ENCODE results near the gene ROR1.

DNA sequence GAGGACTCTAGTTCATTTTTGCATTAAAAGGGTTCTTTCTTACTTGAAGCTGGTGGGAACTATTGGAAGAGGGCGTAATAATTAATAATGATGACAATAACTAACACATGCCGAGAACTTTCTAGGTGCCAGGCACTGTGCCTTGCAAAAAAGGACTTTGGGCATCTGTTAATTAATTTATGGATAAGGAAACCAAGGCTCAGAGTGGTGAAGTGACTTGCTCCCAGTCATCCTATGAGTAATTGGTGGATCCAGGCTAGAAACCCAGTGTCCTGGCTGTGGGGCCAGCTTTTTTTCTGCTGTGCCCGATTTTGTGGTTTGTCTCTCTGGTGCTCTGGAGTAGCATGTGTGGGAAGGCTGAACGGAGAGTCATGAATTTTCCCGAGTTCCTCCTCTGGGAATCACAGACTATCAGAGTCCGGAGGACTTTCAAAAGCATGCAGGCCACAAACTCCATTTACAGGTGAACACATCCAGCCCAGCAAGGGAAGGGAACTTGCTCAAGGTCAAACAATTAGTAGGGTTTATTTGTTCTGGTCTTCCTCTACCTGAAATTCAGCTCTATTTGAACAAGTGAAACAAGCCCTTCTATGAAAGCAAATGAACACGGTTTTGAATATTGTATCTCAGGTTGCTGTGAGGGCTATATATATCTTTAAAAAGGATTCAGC lies 23.4 kb downstream of the ROR1 start:
- TF ChIP-seq, protein P1, sequence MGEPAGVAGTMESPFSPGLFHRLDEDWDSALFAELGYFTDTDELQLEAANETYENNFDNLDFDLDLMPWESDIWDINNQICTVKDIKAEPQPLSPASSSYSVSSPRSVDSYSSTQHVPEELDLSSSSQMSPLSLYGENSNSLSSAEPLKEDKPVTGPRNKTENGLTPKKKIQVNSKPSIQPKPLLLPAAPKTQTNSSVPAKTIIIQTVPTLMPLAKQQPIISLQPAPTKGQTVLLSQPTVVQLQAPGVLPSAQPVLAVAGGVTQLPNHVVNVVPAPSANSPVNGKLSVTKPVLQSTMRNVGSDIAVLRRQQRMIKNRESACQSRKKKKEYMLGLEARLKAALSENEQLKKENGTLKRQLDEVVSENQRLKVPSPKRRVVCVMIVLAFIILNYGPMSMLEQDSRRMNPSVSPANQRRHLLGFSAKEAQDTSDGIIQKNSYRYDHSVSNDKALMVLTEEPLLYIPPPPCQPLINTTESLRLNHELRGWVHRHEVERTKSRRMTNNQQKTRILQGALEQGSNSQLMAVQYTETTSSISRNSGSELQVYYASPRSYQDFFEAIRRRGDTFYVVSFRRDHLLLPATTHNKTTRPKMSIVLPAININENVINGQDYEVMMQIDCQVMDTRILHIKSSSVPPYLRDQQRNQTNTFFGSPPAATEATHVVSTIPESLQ (CRISPR knock-in tag; conservative IDR thresholded peaks at IDR 0.05), result no peak
- TF ChIP-seq ZBTB21 (CRISPR knock-in tag; IDR thresholded peaks at IDR 0.05) (no peak), ZNF816 (CRISPR knock-in tag; IDR thresholded peaks at IDR 0.05; ENCODE audit: borderline replicate concordance) (no peak), EP300 (IDR thresholded peaks at IDR 0.05; ENCODE audit: low read depth in 2 of 2, low read length in 2 of 2) (no peak), EP300 (CRISPR knock-in tag; IDR thresholded peaks at IDR 0.05; ENCODE audit: borderline replicate concordance) (no peak), NR2C2 (CRISPR knock-in tag; IDR thresholded peaks at IDR 0.05; ENCODE audit: borderline replicate concordance) (no peak), PHF21A (CRISPR knock-in tag; IDR thresholded peaks at IDR 0.05) (no peak)

All from HepG2 (cell line).